ENCODE results near the gene TMEM131.

GRCh38 chr2:97763176-97763845 is 232.4 kb downstream of the TMEM131 start:
- TF ChIP-seq CTCF (tag by site-specific recombination; IDR thresholded peaks at IDR 0.05) (no peak), ZNF16 (tag by site-specific recombination; IDR thresholded peaks at IDR 0.05; ENCODE audit: low read depth) (no peak)

All from HEK293 (cell line).